ENCODE data around the gene CSAD.

DNA sequence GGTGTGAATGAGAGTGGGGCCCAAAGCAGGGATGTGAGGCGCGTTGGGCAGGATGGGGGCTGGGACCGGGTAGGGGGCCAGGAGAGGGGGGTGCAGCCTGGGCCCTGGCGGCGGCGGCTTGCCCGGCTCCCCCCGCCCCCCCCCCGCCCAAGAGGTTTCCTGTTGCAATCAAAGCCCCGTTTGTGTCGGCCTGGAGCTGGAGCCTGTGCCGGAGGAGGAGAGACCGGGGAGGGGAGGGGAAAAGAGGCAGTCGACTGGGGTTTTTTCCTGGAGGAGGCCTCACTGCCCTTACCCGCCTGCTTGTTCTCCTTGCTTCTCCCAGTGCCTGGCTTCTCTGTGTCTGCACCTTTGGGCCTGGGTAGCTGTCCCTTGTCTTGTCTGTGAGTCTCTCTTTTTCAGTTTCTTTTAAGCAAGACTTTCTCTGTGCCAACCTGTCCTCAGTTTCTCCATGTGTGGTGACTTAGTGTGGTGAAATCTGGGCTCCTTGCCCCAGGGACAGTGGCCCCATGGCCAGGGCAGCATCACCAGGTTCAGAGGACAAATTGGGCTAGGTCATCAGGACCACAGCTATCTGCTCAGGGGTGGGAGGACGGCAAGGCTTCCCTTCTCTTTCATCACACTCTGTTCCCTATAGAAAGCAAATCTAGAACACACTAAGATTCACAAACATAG lies 42.8 kb upstream of the CSAD start:
- no peak for TF ChIP-seq EZH2phosphoT487 (IDR thresholded peaks at IDR 0.05; ENCODE audit: borderline replicate concordance, low read depth, low read length)
- TF ChIP-seq, protein P1, sequence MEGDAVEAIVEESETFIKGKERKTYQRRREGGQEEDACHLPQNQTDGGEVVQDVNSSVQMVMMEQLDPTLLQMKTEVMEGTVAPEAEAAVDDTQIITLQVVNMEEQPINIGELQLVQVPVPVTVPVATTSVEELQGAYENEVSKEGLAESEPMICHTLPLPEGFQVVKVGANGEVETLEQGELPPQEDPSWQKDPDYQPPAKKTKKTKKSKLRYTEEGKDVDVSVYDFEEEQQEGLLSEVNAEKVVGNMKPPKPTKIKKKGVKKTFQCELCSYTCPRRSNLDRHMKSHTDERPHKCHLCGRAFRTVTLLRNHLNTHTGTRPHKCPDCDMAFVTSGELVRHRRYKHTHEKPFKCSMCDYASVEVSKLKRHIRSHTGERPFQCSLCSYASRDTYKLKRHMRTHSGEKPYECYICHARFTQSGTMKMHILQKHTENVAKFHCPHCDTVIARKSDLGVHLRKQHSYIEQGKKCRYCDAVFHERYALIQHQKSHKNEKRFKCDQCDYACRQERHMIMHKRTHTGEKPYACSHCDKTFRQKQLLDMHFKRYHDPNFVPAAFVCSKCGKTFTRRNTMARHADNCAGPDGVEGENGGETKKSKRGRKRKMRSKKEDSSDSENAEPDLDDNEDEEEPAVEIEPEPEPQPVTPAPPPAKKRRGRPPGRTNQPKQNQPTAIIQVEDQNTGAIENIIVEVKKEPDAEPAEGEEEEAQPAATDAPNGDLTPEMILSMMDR (conservative IDR thresholded peaks at IDR 0.05; ENCODE audit: low read length): no peak

Data from OCI-LY7 (cell line).